IPS-18a (cell line): Measurements from ENCODE around the gene ZDHHC1.

Experiments
- H3K27ac ChIP-seq: one replicate; pipeline ENCODE4 v1.5.1; 2013; ENCODE audit warnings: low read length
- H3K27me3 ChIP-seq: one replicate; pipeline ENCODE4 v1.6.1; 2013; ENCODE audit warnings: mild to moderate bottlenecking, low read length; ENCODE audit not compliant: control insufficient read depth, insufficient read depth
- H3K36me3 ChIP-seq: one replicate; pipeline ENCODE4 v1.6.1; 2013; ENCODE audit warnings: low read depth, low read length; ENCODE audit not compliant: control insufficient read depth
- H3K4me1 ChIP-seq: one replicate; pipeline ENCODE4 v1.6.1; 2013; ENCODE audit warnings: low read depth, low read length; ENCODE audit not compliant: control insufficient read depth
- H3K4me3 ChIP-seq: one replicate; pipeline ENCODE4 v1.5.1; 2013; ENCODE audit warnings: low read length
- H3K9ac ChIP-seq: one replicate; pipeline ENCODE4 v1.6.1; 2013; ENCODE audit warnings: mild to moderate bottlenecking, low read length, moderate library complexity
- H3K9me3 ChIP-seq: one replicate; pipeline ENCODE4 v1.6.1; 2013; ENCODE audit warnings: low read depth, low read length; ENCODE audit not compliant: control insufficient read depth

ZDHHC1 gene

GRCh38 chr16:67395458-67396158 lies 20.7 kb downstream of the ZDHHC1 start:
- no peaks in the 10 kb centered on the region for H3K36me3 ChIP-seq
- H3K27ac ChIP-seq: no peak overlapping the region
- no peak overlapping the region for H3K4me3 ChIP-seq
- H3K9me3 ChIP-seq: no peaks in the 10 kb centered on the region
- H3K27me3 ChIP-seq: peaks cover 60% of the 10 kb centered on the region
- peaks cover 21% of the 10 kb centered on the region for H3K4me1 ChIP-seq
- H3K9ac ChIP-seq: no peak overlapping the region

GRCh38 chr16:67395105-67395457 lies 21.2 kb downstream of the ZDHHC1 start:
- Histone ChIP-seq H3K9me3 (no peaks in the 10 kb centered on the region), H3K4me3 (no peak overlapping the region), H3K4me1 (peaks cover 21% of the 10 kb centered on the region), H3K9ac (no peak overlapping the region), H3K27ac (no peak overlapping the region), H3K36me3 (no peaks in the 10 kb centered on the region), H3K27me3 (peaks cover 60% of the 10 kb centered on the region)

- Histone ChIP-seq H3K27ac (no peak overlapping the region), H3K27me3 (peaks cover 60% of the 10 kb centered on the region), H3K9ac (no peak overlapping the region), H3K4me3 (peak overlapping the region; percentile 47), H3K9me3 (no peaks in the 10 kb centered on the region), H3K4me1 (peaks cover 21% of the 10 kb centered on the region), H3K36me3 (no peaks in the 10 kb centered on the region)
These were observed 21.8 kb downstream of the ZDHHC1 start for GRCh38 chr16:67394155-67395104.

GRCh38 chr16:67393788-67394154 lies 22.5 kb downstream of the ZDHHC1 start:
- Histone ChIP-seq H3K9ac (no peak overlapping the region), H3K4me3 (peak overlapping the region; percentile 47), H3K36me3 (no peaks in the 10 kb centered on the region), H3K4me1 (peaks cover 21% of the 10 kb centered on the region), H3K9me3 (no peaks in the 10 kb centered on the region), H3K27me3 (peaks cover 55% of the 10 kb centered on the region), H3K27ac (no peak overlapping the region)

- no peak within 1 kb of the TSS for H3K9ac ChIP-seq
- H3K27ac ChIP-seq: no peak within 1 kb of the TSS
- H3K9me3 ChIP-seq: no peaks in the 10 kb centered on the region
- peak within 1 kb of the TSS; percentile 47 for H3K4me3 ChIP-seq
- peaks cover 50% of the 10 kb centered on the region for H3K27me3 ChIP-seq
- peaks cover 21% of the 10 kb centered on the region for H3K4me1 ChIP-seq
- H3K36me3 ChIP-seq: no peaks in the 10 kb centered on the region
These were observed 23.0 kb downstream of the ZDHHC1 start, which contains the start of gene TPPP3 for GRCh38 chr16:67393111-67393787. Gene TPPP3, minus strand, starts transcription at chr16:67393498. Its CDS starts 2,387 bp downstream, at chr16:67391111.

- Histone ChIP-seq H3K27me3 (peaks cover 49% of the 10 kb centered on the region), H3K4me1 (peaks cover 23% of the 10 kb centered on the region), H3K9ac (no peak overlapping the region), H3K27ac (no peak overlapping the region), H3K36me3 (no peaks in the 10 kb centered on the region), H3K9me3 (no peaks in the 10 kb centered on the region), H3K4me3 (peak overlapping the region; percentile 47)
These were observed 23.8 kb downstream of the ZDHHC1 start for GRCh38 chr16:67392301-67393059.

GRCh38 chr16:67391424-67392300 lies 24.6 kb downstream of the ZDHHC1 start:
- H3K27ac ChIP-seq: no peak overlapping the region
- no peaks in the 10 kb centered on the region for H3K36me3 ChIP-seq
- H3K4me3 ChIP-seq: no peak overlapping the region
- no peak overlapping the region for H3K9ac ChIP-seq
- peaks cover 49% of the 10 kb centered on the region for H3K27me3 ChIP-seq
- H3K9me3 ChIP-seq: no peaks in the 10 kb centered on the region
- peaks cover 28% of the 10 kb centered on the region for H3K4me1 ChIP-seq

- peaks cover 46% of the 10 kb centered on the region for H3K27me3 ChIP-seq
- peaks cover 24% of the 10 kb centered on the region for H3K4me1 ChIP-seq
- no peak overlapping the region for H3K27ac ChIP-seq
- no peak overlapping the region for H3K4me3 ChIP-seq
- no peaks in the 10 kb centered on the region for H3K36me3 ChIP-seq
- H3K9me3 ChIP-seq: no peaks in the 10 kb centered on the region
- H3K9ac ChIP-seq: no peak overlapping the region
These were observed 25.4 kb downstream of the ZDHHC1 start for GRCh38 chr16:67390816-67391423.

GRCh38 chr16:67389911-67390815 lies 26.1 kb downstream of the ZDHHC1 start:
- no peak overlapping the region for H3K4me3 ChIP-seq
- H3K4me1 ChIP-seq: peaks cover 16% of the 10 kb centered on the region
- no peak overlapping the region for H3K27ac ChIP-seq
- H3K27me3 ChIP-seq: peaks cover 39% of the 10 kb centered on the region
- no peaks in the 10 kb centered on the region for H3K9me3 ChIP-seq
- H3K9ac ChIP-seq: no peak overlapping the region
- H3K36me3 ChIP-seq: no peaks in the 10 kb centered on the region
